GM18867 (cell line): ENCODE data around the gene RBM24.
"Not testable (repeated sequence)": the region's sequence is repeated elsewhere in the genome, so short reads cannot be mapped to it uniquely, and the experiment has no call there.

Experiments
- ATAC-seq: cut with Tn5 transposase; IDR thresholded peaks from one replicate; pipeline ENCODE4 v1.9.1; 2021; ENCODE audit warnings: mild to moderate bottlenecking, moderate library complexity; ENCODE audit not compliant: unreplicated experiment

Gene RBM24

DNA sequence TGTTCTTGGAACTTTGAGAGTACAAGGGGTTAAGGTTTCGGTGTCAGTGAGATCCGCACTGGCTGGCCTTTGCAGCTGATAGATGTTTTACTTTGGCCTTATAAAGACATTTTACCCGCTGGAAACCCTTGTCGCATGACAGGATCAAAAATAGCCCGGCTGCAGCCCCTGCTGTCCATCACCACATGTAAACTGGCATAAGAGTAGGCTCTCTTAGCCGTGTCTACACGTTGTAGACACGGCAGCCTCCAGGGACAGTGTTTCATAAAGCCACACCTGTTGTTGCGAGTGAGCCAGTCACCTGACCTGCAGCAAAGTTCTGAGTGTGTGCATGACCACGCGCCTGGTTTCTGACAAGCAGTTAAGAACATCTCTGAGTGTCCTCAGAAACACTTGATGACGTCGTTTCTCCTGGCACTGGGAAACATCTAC is 8.5 kb downstream of the RBM24 start:
- ATAC-seq = no peak

DNA sequence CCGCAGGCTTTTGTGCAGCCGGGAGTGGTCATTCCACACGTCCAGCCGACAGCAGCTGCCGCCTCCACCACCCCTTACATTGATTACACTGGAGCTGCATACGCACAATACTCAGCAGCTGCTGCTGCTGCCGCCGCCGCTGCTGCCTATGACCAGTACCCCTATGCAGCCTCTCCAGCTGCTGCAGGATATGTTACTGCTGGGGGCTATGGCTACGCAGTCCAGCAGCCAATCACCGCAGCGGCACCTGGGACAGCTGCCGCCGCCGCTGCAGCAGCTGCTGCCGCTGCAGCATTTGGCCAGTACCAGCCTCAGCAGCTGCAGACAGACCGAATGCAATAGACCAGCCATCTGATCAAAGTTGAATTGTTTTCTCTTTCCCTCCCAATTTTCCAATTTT is 10.6 kb downstream of the RBM24 start:
- no peak for ATAC-seq

DNA sequence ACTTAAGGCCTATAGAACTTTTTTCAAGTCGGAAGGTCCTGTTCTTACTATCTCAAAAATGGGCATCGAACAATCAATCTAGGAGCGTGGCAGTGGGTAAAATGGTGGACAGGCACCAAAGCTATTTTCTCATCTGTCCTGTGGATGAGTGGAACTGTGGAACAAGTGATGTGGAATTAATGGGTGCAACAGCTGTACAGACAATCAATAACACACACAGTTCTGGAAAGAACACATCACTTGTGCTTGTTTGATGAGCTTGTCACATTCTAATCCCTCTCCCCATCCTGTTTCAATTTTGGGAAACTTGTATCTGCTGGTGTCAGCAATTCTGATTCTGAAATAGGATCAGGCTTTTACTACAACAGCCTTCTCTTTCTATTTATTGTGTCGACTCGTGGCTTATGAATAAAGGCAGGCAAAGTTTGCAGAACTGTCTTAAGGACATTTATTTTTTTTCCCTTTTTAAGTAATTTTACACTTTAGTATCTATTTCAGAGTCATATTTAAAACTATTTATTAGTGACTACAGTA is 11.5 kb downstream of the RBM24 start:
- no peak for ATAC-seq

DNA sequence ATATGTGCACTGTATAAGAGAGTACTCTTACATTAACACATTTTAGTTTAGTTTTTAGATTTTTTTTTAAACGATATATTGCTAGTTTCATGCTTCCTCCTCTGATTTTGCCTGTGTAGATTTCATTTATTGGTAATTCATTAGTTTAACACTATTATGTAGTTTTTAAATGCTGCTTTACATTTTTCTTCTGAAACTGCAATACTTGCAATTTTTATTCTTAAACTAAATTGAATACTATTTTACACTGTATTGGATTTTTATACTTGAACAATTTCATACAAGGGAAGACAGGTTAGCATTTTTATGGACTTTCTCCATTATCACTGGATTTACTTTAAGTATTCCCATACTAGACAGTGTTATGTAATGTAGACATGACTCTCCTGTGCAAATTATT is 12.2 kb downstream of the RBM24 start:
- no peak for ATAC-seq

DNA sequence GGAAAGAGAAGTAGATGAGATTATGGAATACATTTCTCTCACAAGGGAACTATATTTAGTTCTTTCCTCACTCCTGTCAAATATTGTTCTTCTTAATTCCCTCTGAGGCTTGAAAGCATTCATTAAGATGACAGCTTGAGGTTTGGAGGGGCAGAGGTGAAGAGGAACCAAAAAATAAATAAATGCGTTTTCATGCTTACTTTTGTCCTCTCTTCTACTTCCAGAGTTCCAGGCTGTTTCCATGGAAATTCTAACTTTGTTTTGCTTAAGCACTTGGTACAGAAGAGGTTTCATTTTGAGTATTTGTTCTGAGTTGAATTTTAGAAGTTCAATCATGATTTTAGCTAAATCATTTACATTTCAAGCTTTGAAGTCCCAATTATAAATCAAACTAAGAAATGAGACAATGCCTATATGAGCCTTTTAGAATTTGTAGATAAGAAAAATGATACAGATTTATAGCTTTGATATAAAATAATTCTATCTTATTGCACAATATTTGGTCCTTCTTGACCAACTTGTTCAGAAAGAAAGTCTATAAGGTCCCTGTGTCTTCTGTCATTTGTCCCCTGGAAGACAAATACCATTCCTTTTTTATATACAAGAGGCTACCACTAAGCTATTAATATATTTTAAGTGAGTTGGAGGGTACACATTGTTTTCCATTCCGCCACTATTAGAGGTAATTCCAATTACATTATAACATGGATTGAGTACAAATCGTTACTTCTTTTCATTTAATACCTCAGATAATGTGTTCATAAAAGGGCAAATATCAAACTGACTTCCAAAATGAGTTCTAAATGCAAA is 16.3 kb downstream of the RBM24 start:
- ATAC-seq = no peak

DNA sequence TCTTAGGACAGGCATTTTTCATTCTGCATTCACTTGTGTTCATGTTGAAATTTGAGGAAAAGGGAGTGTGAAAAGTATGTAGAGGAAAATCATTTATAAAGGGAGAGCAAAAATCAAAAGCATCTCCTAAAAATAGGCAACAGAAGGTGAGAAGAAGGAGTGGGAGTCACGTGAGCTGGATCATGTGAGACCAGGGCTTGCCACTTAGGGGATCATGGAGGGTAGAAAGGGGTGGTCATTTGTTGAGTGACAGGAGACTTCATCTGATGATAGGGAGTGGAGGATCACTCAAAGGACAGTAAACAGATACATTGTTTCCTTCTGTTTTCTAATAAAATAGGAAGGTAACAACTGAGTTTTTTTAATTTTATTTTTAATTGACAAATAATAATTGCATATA is 17.1 kb downstream of the RBM24 start:
- no peak for ATAC-seq

DNA sequence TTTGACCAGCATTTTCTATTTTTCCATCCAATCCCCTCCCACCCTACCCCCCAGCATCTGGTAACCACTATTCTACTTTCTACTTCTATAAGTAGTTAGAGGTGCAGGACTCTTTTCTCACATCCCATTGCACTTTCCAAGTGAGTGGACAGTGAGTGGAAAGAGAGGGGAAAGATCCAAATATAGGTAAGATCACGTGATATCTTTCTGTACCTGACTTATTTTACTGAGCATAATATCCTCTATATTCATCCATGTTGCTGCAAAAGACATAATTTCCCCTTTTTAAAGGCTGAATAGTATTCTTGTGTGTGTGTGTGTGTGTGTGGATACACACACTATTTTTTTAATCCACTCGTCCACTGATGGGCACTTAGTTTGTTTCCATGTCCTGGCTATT is 18.1 kb downstream of the RBM24 start:
- no peak for ATAC-seq

DNA sequence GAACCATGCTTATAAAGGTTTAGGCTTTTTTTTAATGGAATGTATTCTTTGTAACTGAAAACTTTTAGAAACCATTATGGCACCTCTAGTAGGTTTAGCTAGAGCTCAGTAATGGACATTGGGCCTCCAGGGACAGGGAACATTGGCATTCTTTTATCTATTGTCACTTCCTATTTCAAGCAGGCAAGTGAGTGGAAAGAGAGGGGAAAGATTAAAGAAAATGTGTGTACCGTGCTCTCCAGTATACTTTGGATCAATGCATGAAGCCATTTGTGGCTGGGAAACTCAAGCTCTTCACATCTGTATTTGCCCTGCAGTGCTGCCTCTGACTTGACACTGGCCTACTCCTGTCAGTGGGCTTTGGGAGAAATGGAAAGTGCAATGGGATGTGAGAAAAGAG is 18.6 kb downstream of the RBM24 start:
- no peak for ATAC-seq

DNA sequence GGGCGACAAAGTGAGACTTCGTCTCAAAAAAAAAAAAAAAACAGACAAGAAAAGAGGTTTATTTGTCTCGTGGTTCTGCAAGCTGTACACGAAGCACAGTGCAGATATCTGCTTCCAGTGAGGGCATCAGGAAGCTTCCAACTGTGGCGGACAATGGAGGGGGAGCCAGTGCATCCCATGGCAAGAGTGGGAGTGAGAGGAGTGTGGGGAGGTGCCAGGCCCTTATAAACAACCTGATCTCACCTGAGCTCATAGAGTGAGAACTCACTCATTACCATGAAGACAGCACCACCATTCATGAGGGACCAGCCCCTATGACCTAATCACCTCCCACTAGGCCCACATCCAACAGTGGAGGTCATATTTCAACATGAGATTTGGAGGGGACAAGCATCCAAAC is 19.5 kb downstream of the RBM24 start:
- ATAC-seq = no peak

DNA sequence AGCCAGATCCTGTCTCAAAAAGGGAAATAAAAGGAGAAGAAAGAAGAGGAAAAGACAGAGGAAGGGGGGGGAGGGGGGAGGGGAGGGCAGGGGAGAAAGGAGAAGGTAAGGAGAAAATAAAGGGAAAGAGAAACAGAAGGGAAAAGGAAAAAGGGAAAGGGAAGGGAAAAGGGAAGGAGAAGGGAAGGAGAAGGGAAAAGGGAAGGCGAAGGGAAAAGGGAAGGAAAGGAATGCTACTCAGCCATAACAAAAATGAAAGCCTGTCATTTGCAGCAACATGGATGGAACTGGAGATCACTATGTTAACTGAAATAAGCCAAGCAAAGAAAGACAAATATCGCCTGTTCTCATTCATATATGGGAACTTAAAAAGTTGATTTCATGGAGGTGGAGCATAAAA is 22.3 kb downstream of the RBM24 start:
- ATAC-seq = no peak

DNA sequence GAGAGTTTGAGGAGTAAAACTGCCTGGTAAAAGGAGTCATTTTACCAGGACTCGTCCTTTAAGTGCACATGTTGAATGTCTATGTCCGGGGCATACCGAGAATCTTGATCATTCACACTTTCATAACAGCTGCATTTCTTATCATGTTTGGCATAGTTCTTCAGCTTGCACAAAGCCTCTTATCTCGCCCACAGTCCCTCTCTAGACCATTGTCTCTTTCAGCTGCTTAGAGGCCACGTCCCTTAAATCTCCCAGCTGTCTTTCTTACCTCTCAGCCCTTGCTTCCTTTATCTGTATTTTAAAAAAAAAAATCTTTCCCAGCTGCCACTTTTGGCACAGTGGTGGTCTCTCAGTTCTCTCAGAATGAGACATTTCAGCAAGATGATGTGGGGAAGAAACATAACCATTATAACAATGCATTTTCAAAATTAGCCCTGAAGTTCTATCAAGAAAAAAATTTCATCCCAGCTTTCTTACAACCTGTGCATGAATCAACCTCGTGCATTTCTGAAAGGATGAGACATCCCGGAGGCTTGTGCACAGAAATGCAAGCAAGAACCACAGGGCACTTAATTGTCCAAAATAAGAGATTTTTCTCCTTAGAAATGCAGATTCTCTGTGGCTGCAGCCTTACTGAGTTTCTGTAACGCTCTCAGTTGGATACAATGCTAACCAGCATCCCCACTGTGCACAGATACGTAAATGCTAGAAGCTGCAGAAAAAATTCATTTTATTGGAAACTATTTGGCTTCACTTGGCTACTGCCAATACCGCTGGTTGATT is 24.2 kb downstream of the RBM24 start:
- ATAC-seq = no peak

DNA sequence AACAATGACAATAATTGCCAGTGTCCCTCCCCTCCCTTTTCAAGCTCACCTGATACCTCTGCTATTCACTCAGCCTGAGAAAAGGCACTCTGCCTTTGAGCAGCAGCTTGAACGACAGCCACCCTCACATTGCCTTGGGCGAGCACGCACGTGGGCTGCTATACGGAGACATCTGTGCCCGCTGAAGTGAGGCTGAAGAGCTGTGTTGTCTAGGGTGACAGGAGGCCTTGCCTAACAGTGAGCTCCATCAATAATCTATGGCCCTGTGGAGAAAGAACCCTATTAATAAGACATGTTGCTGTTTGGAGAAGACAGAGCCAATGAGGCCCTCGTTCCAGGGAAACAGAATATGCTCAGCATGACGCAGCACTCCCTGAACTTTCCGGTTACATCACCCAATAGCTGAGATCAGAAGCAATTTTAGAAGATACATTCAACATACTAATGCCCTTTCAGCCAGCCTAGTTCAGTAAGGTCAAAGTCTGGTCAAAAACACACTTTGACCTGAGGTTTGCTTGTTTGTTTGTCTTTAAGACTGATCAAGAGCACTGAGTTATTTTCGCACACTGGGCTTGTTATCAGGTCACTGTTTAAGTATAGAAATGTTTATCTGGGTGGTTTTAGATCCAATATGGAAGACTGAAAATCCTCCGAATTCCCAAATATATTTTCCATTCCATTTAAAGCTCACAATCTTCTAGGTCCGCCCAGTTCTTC is 30.6 kb downstream of the RBM24 start:
- no peak for ATAC-seq

DNA sequence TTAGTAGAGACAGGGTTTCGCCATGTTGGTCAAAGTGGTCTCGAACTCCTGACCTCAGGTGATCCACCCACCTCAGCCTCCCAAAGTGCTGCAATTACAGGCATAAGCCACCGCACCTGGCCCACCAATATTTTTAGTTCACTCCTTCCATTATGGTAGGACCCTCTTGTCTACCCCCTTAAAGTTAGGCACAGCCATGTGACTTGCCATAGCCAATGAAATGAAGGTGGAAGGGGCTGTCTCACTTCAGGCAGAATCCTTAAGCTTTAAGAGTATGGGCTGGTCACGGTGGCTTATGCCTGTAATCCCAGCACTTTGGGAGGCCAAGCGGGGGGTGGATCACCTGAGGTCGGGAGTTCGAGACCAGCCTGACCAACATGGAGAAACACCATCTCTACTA is 32.1 kb downstream of the RBM24 start:
- ATAC-seq = not testable (repeated sequence)

DNA sequence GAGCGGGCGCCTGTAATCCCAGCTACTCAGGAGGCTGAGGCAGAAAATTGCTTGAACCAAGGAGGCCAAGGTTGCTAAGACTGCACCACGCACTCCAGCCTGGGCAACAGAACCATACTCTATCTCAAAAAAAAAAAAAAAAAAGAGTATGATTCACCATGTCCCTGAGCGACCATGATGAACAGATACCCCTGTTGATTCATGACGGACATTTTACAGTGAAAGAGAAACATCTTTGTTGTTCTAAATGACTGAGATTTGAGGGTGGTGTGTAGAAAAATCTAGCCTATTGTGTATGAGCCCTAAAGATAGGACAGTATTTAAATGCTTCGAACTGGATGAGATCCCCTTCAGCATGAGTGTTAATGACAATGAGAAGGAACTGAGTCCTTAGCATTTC is 32.8 kb downstream of the RBM24 start:
- no peak for ATAC-seq

DNA sequence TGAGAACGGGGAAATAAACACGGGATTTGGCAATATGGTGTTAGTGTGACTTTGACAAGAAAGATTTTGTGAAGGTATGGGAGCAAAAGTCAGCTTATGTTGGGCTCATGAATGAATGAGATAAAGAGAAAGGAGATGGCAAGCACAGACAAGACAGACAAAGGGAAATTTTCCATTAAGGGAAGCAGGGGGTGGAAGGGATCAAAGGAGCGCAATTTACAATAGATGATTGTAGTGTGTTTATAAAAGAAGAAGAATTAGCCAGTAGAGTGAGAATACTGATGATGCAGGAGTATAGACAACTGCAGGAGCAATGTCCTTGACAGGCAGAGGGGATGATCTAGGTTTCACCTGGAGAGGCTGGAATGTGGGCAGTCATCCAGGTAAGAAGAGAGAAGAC is 34.1 kb downstream of the RBM24 start:
- ATAC-seq = no peak

DNA sequence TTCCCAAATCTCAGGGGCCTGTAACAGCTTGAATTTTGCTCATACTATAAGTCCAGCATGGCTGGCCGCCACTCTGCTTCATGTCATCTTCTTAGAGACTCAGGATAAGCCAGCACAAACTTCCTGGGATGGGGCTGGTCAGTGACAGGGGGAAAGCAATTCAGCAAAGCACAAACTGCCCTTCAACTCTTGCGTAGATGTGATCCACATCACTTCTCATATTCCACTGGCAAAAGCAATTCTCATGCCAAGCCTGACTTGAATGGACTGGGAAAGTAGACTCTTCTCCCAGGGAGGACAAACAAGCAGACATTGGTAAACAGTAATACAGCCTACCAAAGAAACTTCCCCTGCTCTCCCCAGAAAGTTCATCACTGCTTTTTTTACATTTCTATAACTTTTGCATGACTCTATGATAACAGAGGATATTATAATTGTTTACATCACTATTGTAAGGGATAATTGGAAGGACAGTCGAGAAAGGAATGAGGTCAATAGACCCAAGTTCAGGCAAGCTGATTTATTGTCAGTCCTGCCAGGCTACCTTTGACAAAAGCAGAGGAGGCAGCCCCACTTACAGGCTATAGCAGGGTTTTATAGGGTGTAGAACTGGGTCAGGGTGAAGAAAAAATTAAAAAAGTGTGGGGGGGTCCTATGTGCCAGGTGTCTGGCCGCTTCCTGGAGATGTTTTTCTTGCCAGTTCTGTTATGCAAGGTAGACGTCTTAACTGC is 37.4 kb downstream of the RBM24 start:
- ATAC-seq = no peak

DNA sequence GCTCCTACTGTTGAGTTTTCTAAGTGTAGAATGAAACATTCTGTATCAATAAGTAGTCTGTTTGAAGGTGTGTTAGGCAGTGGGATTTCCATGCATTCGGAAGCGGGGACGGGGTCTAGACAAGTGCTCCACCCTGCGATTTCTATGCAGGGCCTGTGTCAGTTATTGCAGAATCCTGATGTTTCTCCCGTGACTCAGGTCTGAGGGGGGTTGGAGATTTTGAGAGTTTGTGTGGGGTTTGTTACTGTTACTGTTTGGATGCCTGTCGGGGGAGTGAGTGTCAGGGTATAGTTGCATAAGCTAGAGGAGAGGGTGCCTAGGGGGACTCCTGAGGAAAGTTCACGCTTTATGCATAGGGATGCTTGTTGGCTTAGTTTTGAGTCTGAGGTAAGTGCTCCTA is 39.1 kb downstream of the RBM24 start:
- ATAC-seq = not testable (repeated sequence)

DNA sequence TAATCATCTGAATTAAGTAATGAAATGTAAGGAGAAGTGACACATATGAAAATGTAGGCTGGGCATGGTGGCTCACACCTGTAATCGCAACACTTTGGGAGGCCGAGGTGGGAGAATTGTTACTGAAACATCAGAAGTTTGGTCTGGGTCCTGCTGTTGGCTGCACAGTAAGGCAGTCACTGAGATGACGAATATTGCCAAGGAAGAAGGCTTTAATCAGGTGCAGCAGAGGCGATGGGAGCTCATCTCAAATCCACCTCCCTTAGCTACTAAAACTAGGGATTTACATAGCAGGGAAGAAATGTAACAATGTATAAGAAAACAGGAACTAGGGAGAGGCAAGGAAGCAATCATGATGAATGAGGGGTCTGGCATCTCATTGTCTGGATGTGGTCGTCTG is 50.1 kb downstream of the RBM24 start:
- no peak for ATAC-seq

DNA sequence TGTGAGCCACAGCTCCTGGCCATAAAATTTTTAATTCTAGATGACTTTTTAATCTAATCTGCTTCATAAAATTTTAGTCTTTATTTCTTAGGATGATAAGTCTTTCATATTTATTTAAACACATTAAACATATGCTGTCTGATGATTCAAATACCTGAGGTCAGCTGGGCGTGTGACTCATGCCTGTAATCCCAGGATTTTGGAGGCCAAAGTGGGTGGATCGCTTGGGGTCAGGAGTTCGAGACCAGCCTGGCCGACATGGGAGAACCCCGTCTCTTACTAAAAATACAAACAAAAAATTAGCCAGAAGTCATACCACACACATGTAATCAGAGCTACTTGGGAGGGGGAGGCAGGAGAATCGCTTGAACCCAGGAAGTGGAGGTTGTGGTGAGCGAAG is 53.1 kb downstream of the RBM24 start:
- ATAC-seq = no peak

DNA sequence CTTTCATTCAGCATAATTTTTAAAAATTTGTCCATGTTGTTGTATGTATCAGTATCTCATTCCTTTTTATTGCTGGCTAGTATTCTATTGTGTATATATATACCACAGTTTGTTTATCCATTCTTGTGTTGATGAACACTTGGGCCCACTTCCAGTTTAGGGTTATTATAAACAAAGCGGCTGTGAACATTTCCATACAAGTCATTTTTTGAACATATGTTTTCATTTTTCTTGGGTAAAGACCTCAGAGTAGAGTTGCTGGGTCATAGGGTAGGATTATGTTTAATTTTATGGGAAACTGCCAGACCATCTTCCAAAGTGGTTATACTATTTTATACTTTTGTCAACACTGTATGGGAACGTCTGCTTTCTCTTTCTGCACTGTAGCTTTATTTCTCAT is 55.3 kb downstream of the RBM24 start:
- no peak for ATAC-seq

DNA sequence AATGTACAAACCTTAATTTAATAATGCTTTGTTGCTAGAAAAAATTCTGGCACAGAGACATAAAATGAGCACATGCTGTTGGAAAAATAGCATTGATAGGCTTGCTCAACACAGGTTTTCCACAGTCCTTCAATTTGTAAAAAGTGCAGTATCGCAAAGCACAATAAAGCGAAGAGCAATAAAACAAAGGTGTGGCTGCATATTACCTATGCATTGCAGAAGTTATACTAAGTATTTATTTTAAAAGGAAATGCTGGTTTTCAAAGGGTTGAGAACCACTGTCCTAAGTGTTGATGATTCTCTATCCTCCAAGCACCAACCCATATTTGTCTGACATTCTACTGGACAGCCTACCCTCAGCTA is 58.1 kb downstream of the RBM24 start:
- ATAC-seq = no peak
